Transverse colon (tissue), 4 donors: ENCODE measurements around the gene FGF8.

Source experiments
- EP300 ChIP-seq: sonication (generic); formaldehyde crosslinking; IDR thresholded peaks from one replicate; pipeline ENCODE4 v1.6.1; 2017; ENCODE audit warnings: antibody characterized with exemption, low read depth
- POLR2AphosphoS5 ChIP-seq, 3 donors: sonication (generic); formaldehyde crosslinking; IDR thresholded peaks; one replicate each; pipeline ENCODE4 v1.6.1; 2016; ENCODE audit warnings: antibody characterized with exemption in 3 of 3
- TF ChIP-seq, protein P1 (sequence below), 5 experiments: fragments of 200-600 bp in 3 of 5; fragments of 450-650 bp in 2 of 5; sonication (generic) in 3 of 5; IDR thresholded peaks; 1 replicate in 2 of 5; 2 replicates in 3 of 5; pipeline ENCODE4 v1.5.1; 2016 to 2017; ENCODE audit warnings: antibody characterized with exemption in 5 of 5, inconsistent platforms in 3 of 5, mild to moderate bottlenecking in 2 of 5, moderate library complexity in 1 of 5

DNA sequence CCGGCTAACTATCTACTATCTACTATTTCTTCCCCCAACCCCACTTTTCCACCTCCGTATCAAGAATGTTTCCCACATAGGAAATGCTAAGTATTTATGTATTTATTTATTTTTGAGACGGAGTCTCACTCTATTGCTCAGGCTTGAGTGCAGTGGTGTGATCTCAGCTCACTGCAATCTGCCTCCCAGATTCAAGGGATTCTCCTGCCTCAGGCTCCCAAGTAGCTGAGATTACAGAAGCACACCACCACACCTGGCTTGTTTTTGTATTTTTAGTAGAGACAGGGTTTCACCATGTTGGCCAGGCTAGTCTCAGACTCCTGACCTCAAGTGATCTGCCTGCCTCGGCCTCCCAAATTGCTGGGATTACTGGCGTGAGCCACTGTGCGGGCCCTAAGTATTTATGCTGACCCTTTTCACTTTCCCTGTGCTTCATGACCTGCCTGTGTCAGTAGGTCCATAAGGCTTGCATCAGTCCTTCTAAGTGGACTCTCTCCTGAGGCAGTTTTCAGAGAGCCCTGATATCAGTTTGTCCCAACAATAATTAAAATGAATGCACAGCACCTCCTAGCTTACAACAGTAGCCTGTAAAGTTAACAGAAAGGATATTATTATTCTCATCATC, 55.2 kb downstream of the FGF8 start:
- TF ChIP-seq POLR2AphosphoS5 (IDR thresholded peaks at IDR 0.05) (no peak), EP300 (no peak)
- TF ChIP-seq, protein P1, sequence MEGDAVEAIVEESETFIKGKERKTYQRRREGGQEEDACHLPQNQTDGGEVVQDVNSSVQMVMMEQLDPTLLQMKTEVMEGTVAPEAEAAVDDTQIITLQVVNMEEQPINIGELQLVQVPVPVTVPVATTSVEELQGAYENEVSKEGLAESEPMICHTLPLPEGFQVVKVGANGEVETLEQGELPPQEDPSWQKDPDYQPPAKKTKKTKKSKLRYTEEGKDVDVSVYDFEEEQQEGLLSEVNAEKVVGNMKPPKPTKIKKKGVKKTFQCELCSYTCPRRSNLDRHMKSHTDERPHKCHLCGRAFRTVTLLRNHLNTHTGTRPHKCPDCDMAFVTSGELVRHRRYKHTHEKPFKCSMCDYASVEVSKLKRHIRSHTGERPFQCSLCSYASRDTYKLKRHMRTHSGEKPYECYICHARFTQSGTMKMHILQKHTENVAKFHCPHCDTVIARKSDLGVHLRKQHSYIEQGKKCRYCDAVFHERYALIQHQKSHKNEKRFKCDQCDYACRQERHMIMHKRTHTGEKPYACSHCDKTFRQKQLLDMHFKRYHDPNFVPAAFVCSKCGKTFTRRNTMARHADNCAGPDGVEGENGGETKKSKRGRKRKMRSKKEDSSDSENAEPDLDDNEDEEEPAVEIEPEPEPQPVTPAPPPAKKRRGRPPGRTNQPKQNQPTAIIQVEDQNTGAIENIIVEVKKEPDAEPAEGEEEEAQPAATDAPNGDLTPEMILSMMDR (IDR thresholded peaks at IDR 0.05) = no peak
